Activated CD4-positive, alpha-beta T cell treated with anti-CD3 and anti-CD28 coated beads for 36 hours (primary cell): Measurements from ENCODE around the gene DDX19B. TPM values are rescaled to one million over a fixed set of nuclear protein-coding genes. Genes with fewer than 3 reads are reported as not detected.
"Not testable (repeated sequence)": the region's sequence is repeated elsewhere in the genome, so short reads cannot be mapped to it uniquely, and the experiment has no call there.

Experiments
- ATAC-seq: fragments of 200-7000 bp; cut with Tn5 transposase; one replicate; pipeline ENCODE4 v1.10.0; 2021; ENCODE audit warnings: mild to moderate bottlenecking, moderate library complexity
- CTCF ChIA-PET: fragments of 350-600 bp; sonication (Branson Sonifier 250); formaldehyde crosslinking; loops from one replicate; lab custom pipeline; 2021; ENCODE audit warnings: antibody characterized with exemption; lab: Charles Lee
- POLR2A ChIA-PET: fragments of 350-600 bp; sonication (Branson Sonifier 250); formaldehyde crosslinking; loops from one replicate; lab custom pipeline; 2021; ENCODE audit warnings: antibody characterized with exemption, inconsistent platforms; lab: Charles Lee
- DNase-seq: peaks from one replicate; pipeline ENCODE4 v3.0.0-alpha.2; 2020
- H3K27ac Mint-ChIP-seq: one replicate; pipeline ENCODE4 v1.8.0; 2021; ENCODE audit warnings: mixed read lengths
- H3K27me3 Mint-ChIP-seq: one replicate; pipeline ENCODE4 v1.8.0; 2021; ENCODE audit warnings: mixed read lengths
- H3K36me3 Mint-ChIP-seq: one replicate; pipeline ENCODE4 v1.8.0; 2021; ENCODE audit warnings: low read depth, mixed read lengths
- H3K4me1 Mint-ChIP-seq: one replicate; pipeline ENCODE4 v1.8.0; 2021; ENCODE audit warnings: mixed read lengths
- H3K4me3 Mint-ChIP-seq: one replicate; pipeline ENCODE4 v1.8.0; 2021; ENCODE audit warnings: mild to moderate bottlenecking, moderate library complexity, mixed read lengths
- H3K9me3 Mint-ChIP-seq: one replicate; pipeline ENCODE4 v1.8.0; 2021; ENCODE audit warnings: low read depth, mixed read lengths
- intact Hi-C, 2 experiments: fragments of 100-400 bp; cut with DNase I in 1 of 2; cut with micrococcal nuclease in 1 of 2; formaldehyde crosslinking; loops; one replicate each; pipeline versions ENCODE4 v1.14.2 to v1.15.1; 2022 to 2024; cut with DNase I, micrococcal nuclease
- total RNA-seq, 2 experiments: library from RNA; stranded (reverse); gene quantifications; one replicate each; pipeline ENCODE4 v1.2.3, GENCODE V29; 2021

DDX19B gene
- 10 to 100 TPM; 32.3 to 34.7 TPM for total RNA-seq

DNA sequence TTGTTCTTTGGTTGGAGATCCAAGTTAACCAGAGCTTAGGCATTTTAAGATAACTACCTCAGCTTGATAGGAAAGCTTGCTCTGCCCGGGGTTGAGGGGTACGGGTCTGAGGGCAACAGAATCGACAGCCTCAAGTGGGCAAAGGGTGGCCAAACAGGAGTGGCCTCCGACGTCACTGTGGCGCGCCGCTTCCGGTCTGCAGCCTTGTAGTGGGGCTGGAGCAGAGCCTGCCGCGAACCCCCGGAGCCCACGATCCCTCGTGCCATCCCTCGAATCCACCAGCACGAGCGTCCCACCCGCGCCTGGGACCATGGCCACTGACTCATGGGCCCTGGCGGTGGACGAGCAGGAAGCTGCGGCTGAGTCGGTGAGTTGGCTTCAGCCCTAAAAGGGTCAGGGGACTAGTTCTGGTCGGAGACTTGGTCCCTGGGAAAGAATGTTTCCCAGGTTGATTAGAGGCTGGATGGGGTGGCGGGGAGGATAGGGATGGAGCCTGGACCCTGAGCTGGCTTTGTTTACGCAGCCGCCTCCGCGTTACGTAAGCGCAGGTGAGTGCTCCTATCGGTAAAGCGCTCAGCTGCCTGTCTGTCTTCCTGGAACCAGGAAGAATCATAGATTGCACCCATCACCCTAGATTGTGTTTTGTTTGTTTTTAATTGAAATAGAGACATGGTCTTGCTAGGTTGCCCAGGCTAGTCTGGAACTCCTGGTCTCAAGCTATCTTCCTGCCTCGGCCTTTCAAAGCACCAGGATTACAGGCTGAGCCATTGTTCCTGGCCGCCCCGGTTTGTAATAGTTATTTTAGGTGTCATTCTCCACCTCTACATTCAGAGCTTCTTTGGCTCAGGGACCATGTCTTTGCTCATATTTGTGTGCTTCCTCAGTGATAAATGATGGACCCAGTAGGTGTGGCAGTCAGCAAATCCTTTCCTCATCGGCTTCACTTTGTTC lies at the start of gene DDX19B:
Gene DDX19B (plus strand): TSS at position 199 of the 951 bp plus-strand sequence. CDS start 112 bp downstream, at position 311.
- peaks cover 16% of the 10 kb centered on the region for H3K36me3 Mint-ChIP-seq
- ChIA-PET POLR2A (interaction anchor here (0.9 to 3.0 kb wide), 6 partner anchors 9 to 82 kb away, joined by 3 to 27 read pairs (median 6); partner anchors contain the start of genes AARS1 and DDX19A), CTCF (interaction anchor here (0.7 to 1.6 kb wide), 8 partner anchors 8 to 1107 kb away, joined by 3 to 5 read pairs (median 4); no protein-coding TSS in a partner anchor)
- intact Hi-C loops: loop anchor here (1.0 to 2.0 kb wide), 3 partner anchors 10 to 48 kb away; partner anchors contain the start of genes DDX19A (in 2 of the 2) and AARS1 (in 1 of the 2)
- DNase-seq: peak; percentile 83
- peak within 1 kb of the TSS; percentile 96 for H3K27ac Mint-ChIP-seq
- H3K4me3 Mint-ChIP-seq: peak within 1 kb of the TSS; percentile 91
- H3K4me1 Mint-ChIP-seq: peaks cover 32% of the 10 kb centered on the region
- H3K27me3 Mint-ChIP-seq: no peaks in the 10 kb centered on the region
- peak; percentile 91 for ATAC-seq
- H3K9me3 Mint-ChIP-seq: peaks cover 4% of the 10 kb centered on the region

DNA sequence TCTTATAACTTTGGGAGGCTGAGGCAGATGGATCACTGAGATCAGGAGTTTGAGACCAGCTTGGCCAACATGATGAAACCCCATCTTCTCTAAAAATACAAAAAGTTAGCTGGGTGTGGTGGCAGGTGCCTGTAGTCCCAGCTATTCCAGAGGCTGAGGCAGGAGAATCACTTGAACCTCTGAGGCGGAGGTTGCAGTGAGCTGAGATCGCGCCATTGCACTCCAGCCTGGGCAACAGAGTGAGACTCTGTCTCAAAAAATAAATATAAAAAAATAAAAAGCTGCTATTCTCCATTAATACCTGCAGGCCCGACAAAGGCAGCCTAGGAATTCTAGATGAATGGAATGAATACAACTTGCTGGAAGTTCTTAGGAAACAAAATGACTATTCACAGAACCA lies 49.3 kb upstream of the DDX19B start:
- H3K4me3 Mint-ChIP-seq: peak overlapping the region; percentile 85
- peaks cover 26% of the 10 kb centered on the region for H3K4me1 Mint-ChIP-seq
- H3K27me3 Mint-ChIP-seq, H3K9me3 Mint-ChIP-seq, DNase-seq, ATAC-seq: not testable (repeated sequence)
- intact Hi-C loops: loop anchor here (2.0 to 10.0 kb wide), 2 partner anchors 135 to 275 kb away; partner anchors contain the start of genes COG4 (in 1 of the 2), PDPR (in 1 of the 2) and SF3B3 (in 1 of the 2)
- peaks cover 39% of the 10 kb centered on the region for H3K36me3 Mint-ChIP-seq
- H3K27ac Mint-ChIP-seq: peak overlapping the region; percentile 86
- POLR2A ChIA-PET: interaction anchor here (0.6 to 0.7 kb wide), 4 partner anchors 10 to 273 kb away, joined by 3 to 5 read pairs (median 4); no protein-coding TSS in a partner anchor
- CTCF ChIA-PET: interaction anchor here (3.3 kb wide), 1 partner anchor 23 kb away, joined by 11 read pairs; no protein-coding TSS in a partner anchor

DNA sequence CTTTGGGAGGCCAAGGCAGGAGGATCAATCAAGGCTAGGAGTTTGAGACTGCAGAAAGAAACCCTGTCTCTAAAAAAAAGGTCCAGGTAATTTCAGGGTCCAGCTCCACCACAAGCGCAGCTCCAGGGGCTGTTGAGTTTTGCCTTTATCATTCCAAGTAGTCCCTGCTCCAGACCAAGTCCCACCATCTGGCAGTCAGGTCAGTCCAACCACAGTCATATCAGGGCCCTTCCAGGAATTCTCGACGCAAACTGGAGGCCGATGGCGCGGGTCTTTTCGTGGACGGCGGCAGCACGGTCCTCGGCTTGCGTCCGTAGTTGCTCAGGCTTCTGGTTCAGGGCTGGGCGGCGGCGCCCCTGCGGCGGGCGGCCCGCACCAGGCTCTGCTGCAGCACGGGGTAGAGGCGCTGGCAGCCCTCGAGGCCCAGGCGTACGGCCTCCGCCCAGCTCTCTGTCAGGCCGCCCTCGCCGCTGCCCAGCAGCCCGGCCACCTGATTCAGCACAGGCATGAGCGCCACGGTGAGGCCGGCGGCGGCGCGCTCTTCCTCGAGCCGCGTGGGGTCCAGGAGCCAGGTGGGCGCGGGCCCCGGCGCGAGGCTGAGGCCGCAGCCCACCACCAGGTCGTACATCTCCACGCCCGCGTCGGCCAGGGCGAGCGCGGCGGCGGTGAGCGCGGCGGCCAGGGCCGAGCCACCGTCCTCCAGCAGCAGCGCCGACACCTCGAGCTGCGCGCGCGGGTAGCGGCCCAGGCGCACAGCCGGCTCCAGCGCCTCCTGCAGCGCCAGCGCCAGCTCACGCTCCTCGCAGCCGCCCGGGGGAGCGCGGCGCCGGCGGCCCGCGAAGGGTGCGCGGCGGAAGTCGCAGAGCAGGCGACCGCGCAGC lies 48.0 kb upstream of the DDX19B start:
- Mint-ChIP-seq H3K4me1 (peaks cover 22% of the 10 kb centered on the region), H3K27me3 (no peaks in the 10 kb centered on the region), H3K9me3 (no peaks in the 10 kb centered on the region), H3K27ac (peak overlapping the region; percentile 82), H3K4me3 (peak overlapping the region; percentile 85), H3K36me3 (peaks cover 48% of the 10 kb centered on the region)
- ATAC-seq (peak; percentile 55), DNase-seq (peak; percentile 69)
- POLR2A ChIA-PET: interaction anchor here (0.6 to 1.6 kb wide), 4 partner anchors 17 to 100 kb away, joined by 3 to 6 read pairs (median 3); partner anchors contain the start of genes AARS1 and DDX19A
- intact Hi-C loops: loop anchor here (1.0 to 10.0 kb wide), 5 partner anchors 95 to 274 kb away; partner anchors contain the start of genes COG4 (in 1 of the 2), DDX19A (in 1 of the 2), FCSK (in 1 of the 2) and PDPR (in 1 of the 2)
- CTCF ChIA-PET: interaction anchor here (0.6 to 3.3 kb wide), 10 partner anchors 11 to 295 kb away, joined by 3 to 14 read pairs (median 4); partner anchors contain the start of genes AARS1 and DDX19A

DNA sequence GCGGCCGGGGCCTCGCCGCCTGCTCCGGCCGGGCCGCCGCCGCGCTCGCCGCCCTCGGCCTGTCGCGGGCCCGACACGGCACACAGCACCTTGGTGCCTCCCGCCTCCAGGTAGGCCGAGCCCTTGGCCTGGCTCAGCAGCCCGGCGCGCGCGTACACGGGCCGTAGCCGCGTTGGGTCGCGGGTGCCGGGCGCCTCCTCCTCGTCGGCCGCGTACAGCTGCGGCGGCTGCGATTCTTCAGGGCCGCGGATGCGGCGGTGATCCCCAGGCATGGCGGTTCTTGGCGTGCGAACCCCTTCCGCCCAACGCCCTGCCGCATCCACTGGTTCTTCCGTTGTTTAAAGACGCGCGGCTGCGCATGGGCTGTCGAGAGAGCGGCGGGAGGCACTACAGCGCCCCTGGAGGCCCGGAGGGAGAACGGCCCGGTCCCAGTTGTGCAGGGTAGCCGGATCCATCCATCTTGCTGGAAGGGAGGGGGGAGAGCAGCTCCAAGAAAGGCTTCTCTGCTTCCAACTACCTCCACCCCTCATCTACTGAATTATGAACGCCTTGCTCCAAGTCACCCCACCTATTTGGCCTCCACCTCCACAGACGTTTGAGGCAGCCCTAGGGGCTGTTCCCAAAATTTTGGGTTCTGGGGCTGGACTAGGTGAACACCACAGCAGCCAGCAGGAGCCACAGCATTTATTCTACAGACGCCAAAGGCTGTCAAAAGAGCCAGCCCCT lies 47.2 kb upstream of the DDX19B start, which contains the start of gene EXOSC6:
Gene EXOSC6 (minus strand): TSS at position 312 of the 726 bp plus-strand sequence. CDS start 40 bp downstream, at position 272.
- POLR2A ChIA-PET: interaction anchor here (0.5 to 1.6 kb wide), 6 partner anchors 16 to 310 kb away, joined by 3 to 6 read pairs (median 3); partner anchors contain the start of genes AARS1 and DDX19A
- intact Hi-C loops: loop anchor here (1.0 to 10.0 kb wide), 7 partner anchors 38 to 273 kb away; partner anchors contain the start of genes AARS1 (in 2 of the 2), COG4 (in 2 of the 2), SF3B3 (in 2 of the 2) and DDX19A (in 1 of the 2)
- H3K4me1 Mint-ChIP-seq: peaks cover 16% of the 10 kb centered on the region

DNA sequence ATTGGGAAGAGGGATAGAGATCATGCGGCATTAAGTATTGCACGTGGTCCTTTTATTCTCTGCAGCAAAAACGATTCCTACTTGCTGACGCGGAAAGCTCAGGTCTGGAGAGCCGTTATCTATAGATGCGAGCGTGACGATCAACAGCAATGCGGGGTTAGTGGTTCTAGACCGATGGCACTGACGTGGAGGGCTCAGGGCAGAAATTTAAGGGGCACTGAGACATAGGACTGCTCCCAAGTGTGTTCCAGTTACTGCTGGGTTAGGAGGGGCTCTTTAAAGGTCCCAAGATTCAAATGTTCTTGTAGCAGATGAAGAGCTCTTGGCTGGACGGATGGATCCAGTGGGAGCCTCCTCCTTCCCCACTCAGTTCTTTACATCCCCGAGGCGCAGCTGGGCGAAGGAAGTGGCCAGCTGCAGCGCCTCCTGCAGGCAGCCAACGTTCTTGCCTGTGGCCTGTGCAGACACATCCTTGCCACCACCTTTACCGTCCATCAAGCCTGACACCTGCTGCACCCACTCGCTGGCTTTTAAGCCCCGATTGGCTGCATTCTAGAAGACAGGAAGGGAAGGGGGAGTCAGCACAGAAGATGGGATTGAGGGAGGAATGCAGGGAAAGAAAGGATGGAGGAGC lies 46.5 kb upstream of the DDX19B start:
- Mint-ChIP-seq H3K27ac (peak overlapping the region; percentile 47), H3K4me3 (peak overlapping the region; percentile 84), H3K9me3 (no peaks in the 10 kb centered on the region), H3K36me3 (peaks cover 52% of the 10 kb centered on the region), H3K27me3 (no peaks in the 10 kb centered on the region), H3K4me1 (peaks cover 15% of the 10 kb centered on the region)
- ATAC-seq (no peak), DNase-seq (peak; percentile 52)
- intact Hi-C loops: loop anchor here (1.0 to 10.0 kb wide), 3 partner anchors 37 to 272 kb away; partner anchors contain the start of genes AARS1 (in 2 of the 2), COG4 (in 2 of the 2) and SF3B3 (in 2 of the 2)
- CTCF ChIA-PET: interaction anchor here (0.7 to 3.3 kb wide), 7 partner anchors 10 to 293 kb away, joined by 3 to 14 read pairs (median 5); partner anchors contain the start of gene DDX19A
- POLR2A ChIA-PET: interaction anchor here (0.5 to 1.6 kb wide), 4 partner anchors 21 to 310 kb away, joined by 3 to 6 read pairs (median 4); partner anchors contain the start of gene AARS1

More for the DNA sequence above, 47.2 kb upstream of the DDX19B start, which contains the start of gene EXOSC6:
- CTCF ChIA-PET: interaction anchor here (0.7 to 3.3 kb wide), 9 partner anchors 10 to 294 kb away, joined by 3 to 14 read pairs (median 5); partner anchors contain the start of genes AARS1 and DDX19A
- ATAC-seq: peak; percentile 94
- Mint-ChIP-seq H3K36me3 (peaks cover 48% of the 10 kb centered on the region), H3K27me3 (no peaks in the 10 kb centered on the region), H3K4me3 (peak within 1 kb of the TSS; percentile 85), H3K27ac (peak within 1 kb of the TSS; percentile 84), H3K9me3 (no peaks in the 10 kb centered on the region)
- peak; percentile 96 for DNase-seq

DNA sequence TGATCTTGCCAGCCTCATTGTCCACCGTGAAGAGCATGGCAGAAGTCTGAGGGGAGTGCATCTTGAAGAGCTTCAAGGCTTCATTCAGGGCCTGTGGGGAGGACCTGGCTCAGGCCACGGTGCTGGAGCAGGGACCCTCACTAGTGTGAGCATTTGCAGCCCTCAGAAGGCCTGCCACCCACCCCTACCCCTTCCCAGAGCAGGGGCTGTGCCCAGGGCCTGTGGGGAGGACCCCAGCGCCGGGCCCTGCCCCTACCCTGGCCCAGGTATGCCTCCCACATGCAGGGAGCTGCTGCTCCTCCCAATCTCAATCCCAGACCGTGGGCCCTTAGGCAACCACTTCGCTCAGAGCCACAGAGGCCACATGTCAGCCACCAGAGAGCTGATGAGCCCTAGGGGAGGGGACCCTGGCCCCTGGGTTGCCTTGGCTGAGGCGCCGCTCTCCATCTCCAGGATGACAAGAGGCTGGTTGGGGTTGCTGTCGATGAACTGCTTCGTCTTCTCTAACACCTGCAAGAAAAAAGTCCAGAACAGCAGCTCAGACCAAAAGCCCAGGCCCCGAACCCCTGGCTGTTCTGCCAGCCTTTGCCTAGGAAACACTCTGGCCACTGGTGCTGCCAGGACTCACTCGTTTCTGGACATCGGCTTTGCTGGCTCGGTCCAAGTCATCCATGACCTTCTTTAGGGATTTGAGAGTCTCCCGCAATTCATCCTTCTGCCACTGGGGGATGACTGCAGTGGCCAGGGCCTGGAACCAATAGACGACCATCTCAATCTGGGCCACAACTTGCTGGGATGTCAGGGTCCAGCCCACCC lies 45.5 kb upstream of the DDX19B start:
- DNase-seq (peak; percentile 63), ATAC-seq (no peak)
- no peaks in the 10 kb centered on the region for H3K27me3 Mint-ChIP-seq
- intact Hi-C loops: loop anchor here in 1 of 2 experiments (10.0 kb wide), 1 partner anchor 271 kb away; the partner anchor contains the start of genes COG4 and SF3B3
- ChIA-PET CTCF (interaction anchor here (0.8 to 3.3 kb wide), 7 partner anchors 14 to 316 kb away, joined by 3 to 14 read pairs (median 3); no protein-coding TSS in a partner anchor), POLR2A (interaction anchor here (0.8 kb wide), 1 partner anchor 34 kb away, joined by 3 read pairs; no protein-coding TSS in a partner anchor)
- peaks cover 60% of the 10 kb centered on the region for H3K36me3 Mint-ChIP-seq
- no peak overlapping the region for H3K27ac Mint-ChIP-seq
- H3K4me3 Mint-ChIP-seq: no peak overlapping the region
- peaks cover 10% of the 10 kb centered on the region for H3K4me1 Mint-ChIP-seq
- no peaks in the 10 kb centered on the region for H3K9me3 Mint-ChIP-seq

DNA sequence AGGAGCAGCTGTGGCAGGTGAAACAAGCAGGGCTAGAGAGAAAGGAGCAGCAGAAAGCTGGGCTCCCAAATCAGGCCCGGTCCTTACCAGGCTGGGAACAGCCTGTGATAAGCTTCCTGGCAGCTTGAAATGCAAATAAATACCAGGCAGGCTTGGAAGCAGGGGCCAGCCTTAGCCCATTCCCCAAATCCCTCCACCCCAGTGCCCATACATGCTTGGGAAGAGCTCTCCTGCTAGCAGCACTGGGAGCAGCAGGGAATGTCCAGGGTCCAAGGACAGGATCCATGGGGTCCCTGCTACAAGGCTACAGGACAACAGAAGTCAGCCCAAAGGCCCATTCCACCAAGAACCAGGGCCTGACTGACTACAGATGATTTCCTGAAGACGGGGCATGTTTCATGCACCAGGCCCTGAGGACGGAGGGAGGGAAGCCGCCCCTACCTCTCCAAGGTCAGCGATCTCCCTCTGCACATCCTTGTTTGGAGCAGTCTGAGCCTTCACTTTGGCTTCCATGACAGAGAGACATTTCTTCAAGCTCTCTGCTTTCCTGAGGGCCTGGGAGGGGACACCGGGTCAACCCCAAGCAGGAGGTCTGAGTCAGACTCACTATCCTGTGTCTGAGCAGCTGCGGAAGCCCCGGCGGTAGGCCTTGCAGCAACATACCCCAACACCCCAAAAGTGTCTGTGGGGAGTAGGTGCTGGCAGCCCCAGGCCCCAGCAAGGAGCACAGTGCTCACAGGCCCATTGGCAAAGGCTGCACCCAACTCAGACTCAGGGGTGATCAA lies 44.6 kb upstream of the DDX19B start:
- ATAC-seq (no peak), DNase-seq (no peak)
- intact Hi-C loops: loop anchor here in 1 of 2 experiments (10.0 kb wide), 1 partner anchor 270 kb away; the partner anchor contains the start of genes COG4 and SF3B3
- Mint-ChIP-seq H3K27me3 (no peaks in the 10 kb centered on the region), H3K4me1 (peaks cover 6% of the 10 kb centered on the region), H3K9me3 (no peaks in the 10 kb centered on the region), H3K27ac (no peak overlapping the region), H3K4me3 (no peak overlapping the region), H3K36me3 (peaks cover 64% of the 10 kb centered on the region)
- ChIA-PET POLR2A (interaction anchor here (0.5 to 0.6 kb wide), 2 partner anchors 34 to 267 kb away, joined by 3 read pairs; no protein-coding TSS in a partner anchor), CTCF (interaction anchor here (0.6 to 3.9 kb wide), 11 partner anchors 13 to 1106 kb away, joined by 3 to 17 read pairs (median 3); no protein-coding TSS in a partner anchor)
